ENCODE measurements around the gene TXNRD1. TPM values are rescaled to one million over a fixed set of nuclear protein-coding genes. Genes with fewer than 3 reads are reported as not detected.

The TXNRD1 gene
- total RNA-seq, 2 donors from 2014 or later: 75.8 to 103 TPM

DNA sequence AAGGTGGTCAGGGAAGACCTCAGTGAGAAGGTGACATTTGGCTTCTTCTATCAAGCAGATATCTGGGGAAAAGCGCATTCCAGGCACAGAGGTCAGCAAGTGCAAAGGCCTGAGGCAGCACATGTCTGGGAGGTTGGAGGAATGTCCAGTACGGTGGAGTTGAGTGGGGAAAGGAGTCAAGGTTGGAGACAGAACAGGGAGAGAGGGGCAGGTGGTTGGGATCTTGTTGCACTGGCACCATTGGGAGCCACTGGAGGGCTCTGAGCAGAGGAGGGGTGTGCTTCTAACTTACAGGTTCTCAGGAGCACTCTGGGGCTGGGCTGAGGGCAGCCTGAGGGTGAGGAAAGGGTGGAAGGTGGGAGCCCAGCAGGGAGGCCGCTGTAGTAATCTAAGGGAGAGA is 140.1 kb downstream of the TXNRD1 start:
- Mint-ChIP-seq H3K4me3 (no peak overlapping the region), H3K27me3 (no peaks in the 10 kb centered on the region), H3K9me3 (no peaks in the 10 kb centered on the region), H3K36me3 (peaks cover 7% of the 10 kb centered on the region), H3K4me1 (ENCODE audit: low read depth in 2 of 2) (peaks cover 3 to 4% of the 10 kb centered on the region in 2 donors), H3K27ac (no peak overlapping the region)
- no peak for DNase-seq (ENCODE audit: low spot score)
- no peak for ATAC-seq

DNA sequence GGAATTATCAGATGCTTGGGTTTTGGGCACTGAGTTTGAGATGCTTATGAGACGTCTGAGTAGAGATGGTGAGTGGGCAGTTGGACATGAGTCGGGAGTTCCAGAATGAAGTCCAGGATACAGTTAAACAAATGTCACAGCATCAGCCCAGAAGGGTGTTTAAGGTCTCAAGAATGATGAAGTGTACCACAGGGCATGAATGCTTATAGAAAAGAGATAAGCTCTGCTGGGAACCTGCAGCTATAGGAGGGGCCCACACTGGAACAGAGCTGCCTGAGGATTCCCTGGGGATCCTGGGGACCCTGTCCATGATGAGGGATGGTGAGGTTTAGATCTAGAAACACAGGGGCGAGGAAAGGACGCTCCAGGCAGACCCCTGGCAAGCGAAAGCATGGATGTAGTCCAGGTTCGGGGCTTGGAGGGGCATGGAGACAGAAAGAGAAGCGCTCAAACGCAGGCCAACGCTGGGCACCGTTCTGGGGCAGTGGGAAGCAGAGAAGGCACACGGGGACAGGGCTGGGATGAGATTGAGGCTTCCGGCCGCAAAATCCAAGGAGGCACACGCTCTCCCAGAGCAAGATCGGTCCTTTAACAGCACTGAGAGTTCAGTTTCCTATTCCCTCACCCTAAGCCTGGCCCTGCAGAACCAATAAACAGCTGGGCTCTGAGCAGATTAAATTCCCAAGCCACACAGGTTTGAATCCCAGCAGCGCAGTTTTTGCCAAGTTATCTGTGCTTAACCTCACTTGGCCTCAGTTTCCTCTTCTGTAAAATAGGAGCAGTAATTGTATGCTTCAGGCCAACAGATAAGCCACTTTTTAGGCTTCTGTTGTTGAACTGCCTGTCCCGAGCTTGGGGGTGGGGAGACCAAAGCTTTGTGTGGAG is 140.9 kb downstream of the TXNRD1 start:
- no peak for DNase-seq (ENCODE audit: low spot score)
- no peak overlapping the region for H3K27ac Mint-ChIP-seq

DNA sequence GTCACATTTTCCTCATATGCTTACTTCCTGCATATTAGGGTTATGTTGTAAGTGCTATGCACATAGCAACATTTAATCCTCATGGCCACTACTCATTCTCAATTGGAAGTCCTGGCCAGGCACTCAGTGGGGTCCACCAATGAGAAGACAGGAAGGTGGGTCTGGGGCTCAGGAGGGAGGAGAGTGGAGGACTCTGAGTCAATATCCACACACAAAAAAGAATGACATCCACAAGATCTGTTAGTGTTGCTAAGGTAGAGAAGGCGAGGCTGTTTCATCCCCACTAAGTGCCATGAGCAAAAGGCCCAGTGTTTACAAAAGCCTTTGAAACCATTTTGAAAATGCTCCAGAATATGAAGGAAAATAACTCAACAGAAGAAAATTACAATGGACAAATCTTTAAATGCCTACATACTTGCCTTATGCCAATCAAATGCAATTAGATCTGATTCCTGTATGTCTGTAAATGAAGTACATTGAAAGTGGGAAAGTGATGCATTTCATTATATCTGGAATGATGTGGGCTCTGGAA is 141.9 kb downstream of the TXNRD1 start:
- no peaks in the 10 kb centered on the region for H3K9me3 Mint-ChIP-seq

More for the DNA sequence above, 140.9 kb downstream of the TXNRD1 start:
- no peaks in the 10 kb centered on the region for H3K4me1 Mint-ChIP-seq (ENCODE audit: low read depth in 2 of 2)
- no peaks in the 10 kb centered on the region for H3K27me3 Mint-ChIP-seq
- H3K4me3 Mint-ChIP-seq: no peak overlapping the region
- no peaks in the 10 kb centered on the region for H3K36me3 Mint-ChIP-seq
- ATAC-seq: no peak
- no peaks in the 10 kb centered on the region for H3K9me3 Mint-ChIP-seq

DNA sequence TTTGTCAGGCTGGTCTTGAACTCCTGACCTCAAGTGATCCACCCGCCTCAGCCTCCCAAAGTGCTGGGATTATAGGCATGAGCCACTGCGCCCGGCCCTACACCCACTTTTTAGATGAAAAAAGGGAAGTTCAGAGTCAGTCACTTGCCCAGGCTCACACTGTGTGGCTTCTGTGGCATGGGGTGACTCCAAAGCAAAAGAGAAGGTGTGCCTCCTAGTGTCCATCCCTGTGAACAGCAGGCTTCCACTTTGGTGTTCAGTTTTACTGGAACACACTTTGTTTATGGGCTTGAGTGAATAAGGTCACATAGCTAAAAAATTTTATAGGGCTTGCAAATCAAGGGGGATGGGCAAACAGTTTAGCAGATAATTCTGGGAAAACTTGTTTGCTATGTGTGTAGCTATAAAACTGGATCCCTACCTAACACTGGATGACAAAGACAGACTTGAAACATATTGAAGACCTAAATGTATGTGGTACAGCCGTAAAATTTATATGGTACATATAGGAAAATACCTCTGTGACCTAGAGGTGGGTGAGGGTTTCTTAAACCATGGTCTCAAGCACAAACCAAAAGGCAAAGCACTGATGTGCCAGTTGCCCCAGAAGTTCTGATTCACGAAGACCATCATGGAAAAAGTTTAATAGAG is 142.9 kb downstream of the TXNRD1 start:
- Mint-ChIP-seq H3K9me3 (no peaks in the 10 kb centered on the region), H3K27me3 (no peaks in the 10 kb centered on the region), H3K36me3 (no peaks in the 10 kb centered on the region), H3K4me3 (no peak overlapping the region), H3K4me1 (ENCODE audit: low read depth in 2 of 2) (no peaks in the 10 kb centered on the region), H3K27ac (no peak overlapping the region)
- ATAC-seq (peak; percentile 78 to 83), DNase-seq (ENCODE audit: low spot score) (peak; percentile 68)

More for the DNA sequence above, 141.9 kb downstream of the TXNRD1 start:
- no peaks in the 10 kb centered on the region for H3K27me3 Mint-ChIP-seq
- H3K4me1 Mint-ChIP-seq (ENCODE audit: low read depth in 2 of 2): no peaks in the 10 kb centered on the region
- no peak overlapping the region for H3K27ac Mint-ChIP-seq
- no peak for ATAC-seq
- H3K36me3 Mint-ChIP-seq: no peaks in the 10 kb centered on the region
- H3K4me3 Mint-ChIP-seq: no peak overlapping the region
- no peak for DNase-seq (ENCODE audit: low spot score)

DNA sequence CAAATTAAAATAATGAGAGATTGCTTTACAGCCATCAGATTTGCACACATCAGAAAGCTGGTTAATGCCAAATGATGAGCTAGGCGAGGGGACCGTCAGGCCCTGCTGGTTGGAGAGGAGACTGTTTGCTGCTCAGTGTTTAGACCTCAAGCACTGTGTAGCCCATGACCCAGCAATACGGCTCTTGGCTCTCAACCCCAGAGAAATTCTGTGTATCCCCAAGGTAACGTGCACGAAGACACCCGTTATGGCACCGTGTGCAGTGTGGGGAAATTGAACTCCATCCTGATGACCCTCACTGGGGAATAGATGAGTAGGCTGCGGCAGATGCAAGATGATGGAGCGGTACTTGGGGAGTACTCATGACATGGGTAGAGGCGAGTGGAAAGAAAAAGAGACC is 143.6 kb downstream of the TXNRD1 start:
- Mint-ChIP-seq H3K4me1 (ENCODE audit: low read depth in 2 of 2) (no peaks in the 10 kb centered on the region), H3K27me3 (no peaks in the 10 kb centered on the region), H3K27ac (no peak overlapping the region), H3K9me3 (no peaks in the 10 kb centered on the region), H3K36me3 (no peaks in the 10 kb centered on the region), H3K4me3 (no peak overlapping the region)
- ATAC-seq: no peak
- no peak for DNase-seq (ENCODE audit: low spot score)

DNA sequence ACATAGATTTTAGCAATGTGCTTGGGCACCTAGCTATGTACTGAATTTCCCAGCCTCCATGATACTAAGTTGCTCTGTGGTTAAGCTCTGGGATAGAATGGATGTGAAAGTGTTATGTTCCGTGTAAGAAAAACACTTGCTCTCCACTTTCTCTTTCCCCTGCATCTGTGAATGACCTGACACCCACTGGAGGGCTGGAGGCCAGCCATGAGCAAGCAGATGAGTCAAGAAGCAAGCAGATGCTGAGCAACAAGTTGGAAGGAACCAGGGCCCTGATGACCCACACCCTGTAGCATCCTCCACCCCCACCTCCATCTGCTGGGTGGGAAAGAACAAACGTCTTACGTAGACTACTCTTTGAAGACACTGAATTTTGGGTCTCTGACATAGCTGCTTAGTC is 144.6 kb downstream of the TXNRD1 start:
- Mint-ChIP-seq H3K4me1 (ENCODE audit: low read depth in 2 of 2) (no peaks in the 10 kb centered on the region), H3K27me3 (no peaks in the 10 kb centered on the region), H3K27ac (no peak overlapping the region), H3K4me3 (no peak overlapping the region), H3K9me3 (no peaks in the 10 kb centered on the region), H3K36me3 (no peaks in the 10 kb centered on the region)
- peak in 1 of 2 donors; percentile 47 for ATAC-seq
- DNase-seq (ENCODE audit: low spot score): no peak

DNA sequence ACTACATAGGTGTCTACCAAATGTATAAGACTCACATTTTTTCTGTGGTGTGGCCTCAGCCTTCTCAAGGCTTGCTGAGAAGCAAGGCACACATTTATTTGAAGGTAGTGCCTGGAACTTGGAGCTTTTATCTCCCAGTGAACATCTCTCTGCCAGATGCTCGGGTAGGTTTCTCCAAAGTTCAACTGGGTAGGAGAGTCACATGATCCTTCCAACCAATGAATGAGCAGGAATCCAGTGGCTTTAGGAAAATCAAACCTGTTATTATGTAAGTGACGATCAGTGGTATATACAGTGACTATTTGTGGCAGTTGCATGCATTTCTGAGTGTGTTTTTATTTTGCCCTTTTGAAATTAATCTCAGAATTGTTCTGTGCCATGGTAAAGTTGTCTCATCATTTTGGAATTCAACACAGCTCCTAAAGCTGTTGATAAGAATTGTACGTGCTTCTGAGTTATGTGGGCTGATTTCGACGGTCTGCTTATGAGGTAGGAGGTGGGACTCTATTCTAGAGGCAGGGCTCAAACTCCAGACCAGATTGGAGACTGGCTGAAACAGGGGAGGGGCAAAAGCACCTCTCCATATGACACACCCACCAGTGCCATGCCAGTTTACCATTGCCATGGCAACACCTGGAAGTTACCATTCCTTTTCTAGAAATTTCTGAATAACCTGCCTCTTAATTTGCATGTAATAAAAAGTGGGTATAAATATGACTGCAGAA is 145.6 kb downstream of the TXNRD1 start:
- no peak for ATAC-seq
- H3K9me3 Mint-ChIP-seq: no peaks in the 10 kb centered on the region
- no peaks in the 10 kb centered on the region for H3K36me3 Mint-ChIP-seq
- no peak overlapping the region for H3K4me3 Mint-ChIP-seq
- no peaks in the 10 kb centered on the region for H3K4me1 Mint-ChIP-seq (ENCODE audit: low read depth in 2 of 2)
- H3K27me3 Mint-ChIP-seq: no peaks in the 10 kb centered on the region
- no peak for DNase-seq (ENCODE audit: low spot score)
- H3K27ac Mint-ChIP-seq: no peak overlapping the region

DNA sequence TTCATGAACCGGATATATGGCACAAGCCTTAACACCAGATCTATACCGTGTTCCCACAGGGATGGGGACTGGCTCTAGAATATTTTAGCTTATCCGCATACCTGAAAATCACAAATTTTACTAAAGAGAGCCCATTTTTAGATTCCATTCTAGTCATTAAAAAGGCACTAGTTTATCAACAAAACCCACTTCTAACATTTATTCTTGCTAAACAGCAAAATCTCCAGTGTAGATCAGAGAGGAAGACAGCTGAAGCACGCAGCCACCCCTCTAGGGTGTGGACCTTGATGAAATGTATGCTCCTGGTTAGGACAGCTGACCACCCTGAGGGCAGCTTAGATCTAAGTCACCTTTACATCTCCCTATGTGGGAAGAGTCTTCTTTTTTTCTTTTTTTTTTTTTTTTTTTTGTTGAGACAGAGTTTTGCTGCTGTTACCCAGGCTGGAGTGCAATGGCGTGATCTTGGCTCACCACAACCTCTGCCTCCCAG is 150.4 kb downstream of the TXNRD1 start:
- H3K4me3 Mint-ChIP-seq: no peak overlapping the region
- H3K27me3 Mint-ChIP-seq: no peaks in the 10 kb centered on the region
- ATAC-seq: no peak
- no peaks in the 10 kb centered on the region for H3K9me3 Mint-ChIP-seq
- H3K4me1 Mint-ChIP-seq (ENCODE audit: low read depth in 2 of 2): peaks cover 1 to 2% of the 10 kb centered on the region in 2 donors
- no peaks in the 10 kb centered on the region for H3K36me3 Mint-ChIP-seq
- DNase-seq (ENCODE audit: low spot score): no peak
- no peak overlapping the region for H3K27ac Mint-ChIP-seq

DNA sequence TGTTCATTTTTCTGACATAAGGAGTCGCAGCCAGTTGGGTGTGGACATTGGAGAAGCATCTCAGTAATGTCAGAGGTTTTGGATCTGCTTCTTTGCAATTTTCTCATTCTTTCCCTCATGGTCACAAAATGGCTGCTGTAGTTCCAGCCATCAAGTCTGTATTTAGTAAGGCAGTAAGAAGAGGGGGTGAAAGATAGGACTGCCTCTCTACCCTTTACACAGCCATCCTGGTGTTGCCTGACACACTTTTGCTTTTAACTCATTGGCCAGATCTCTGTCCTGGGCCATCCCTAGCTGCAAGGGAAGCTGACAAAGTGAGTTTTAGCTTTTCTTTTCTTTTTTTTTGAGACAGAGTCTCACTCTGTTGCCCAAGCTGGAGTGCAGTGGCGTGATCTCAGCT is 154.1 kb downstream of the TXNRD1 start:
- H3K36me3 Mint-ChIP-seq: no peaks in the 10 kb centered on the region
- DNase-seq (ENCODE audit: low spot score) (no peak), ATAC-seq (no peak)
- no peaks in the 10 kb centered on the region for H3K9me3 Mint-ChIP-seq
- H3K27ac Mint-ChIP-seq: no peak overlapping the region
- no peak overlapping the region for H3K4me3 Mint-ChIP-seq
- H3K4me1 Mint-ChIP-seq (ENCODE audit: low read depth in 2 of 2): peaks cover 16 to 17% of the 10 kb centered on the region in 2 donors
- H3K27me3 Mint-ChIP-seq: no peaks in the 10 kb centered on the region

DNA sequence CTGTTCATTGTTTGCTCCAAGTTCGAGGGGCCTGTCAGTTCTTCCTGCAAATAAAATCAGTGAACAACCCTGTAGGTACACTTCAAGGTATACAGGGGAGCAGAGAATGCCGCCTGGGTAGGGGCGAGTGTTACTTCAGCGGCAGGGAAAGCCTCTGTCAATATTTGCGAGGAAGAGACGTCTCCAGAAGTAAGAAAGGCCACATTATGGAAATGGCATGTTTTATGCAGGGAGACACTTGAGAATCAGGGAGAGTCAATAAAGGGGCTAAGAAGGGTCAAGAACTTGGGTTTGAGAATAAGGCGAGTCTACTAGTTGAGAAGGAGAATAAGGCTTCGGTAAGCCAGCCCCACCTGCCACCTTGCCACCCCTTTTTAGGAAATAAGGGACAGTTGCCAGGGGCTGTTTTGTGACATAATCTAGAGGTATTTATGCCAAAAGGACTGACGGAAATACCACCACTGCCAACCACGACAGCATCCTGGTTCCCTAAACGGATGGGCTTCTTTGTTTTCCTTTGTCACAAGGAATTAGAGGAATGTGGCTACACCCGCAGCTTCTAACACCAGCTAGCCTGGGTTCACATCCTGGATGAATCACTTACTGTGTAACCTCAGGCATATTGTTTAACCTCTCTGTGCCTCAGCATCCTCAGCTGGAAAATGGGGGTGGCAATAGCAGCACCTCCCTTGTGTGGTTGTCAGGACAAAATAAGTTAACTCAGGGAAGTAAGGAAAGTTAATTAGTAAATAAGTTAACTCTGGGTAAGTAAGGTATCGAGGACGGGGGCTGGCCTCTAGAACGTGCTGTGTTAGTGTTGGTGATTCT is 155.7 kb downstream of the TXNRD1 start:
- H3K27ac Mint-ChIP-seq: peak overlapping the region in 1 of 2 donors; percentile 59
- peak overlapping the region; percentile 7 for H3K4me3 Mint-ChIP-seq
- H3K9me3 Mint-ChIP-seq: no peaks in the 10 kb centered on the region
- DNase-seq (ENCODE audit: low spot score) (no peak), ATAC-seq (no peak)
- H3K27me3 Mint-ChIP-seq: no peaks in the 10 kb centered on the region
- peaks cover 16 to 17% of the 10 kb centered on the region in 2 donors for H3K4me1 Mint-ChIP-seq (ENCODE audit: low read depth in 2 of 2)
- H3K36me3 Mint-ChIP-seq: no peaks in the 10 kb centered on the region

DNA sequence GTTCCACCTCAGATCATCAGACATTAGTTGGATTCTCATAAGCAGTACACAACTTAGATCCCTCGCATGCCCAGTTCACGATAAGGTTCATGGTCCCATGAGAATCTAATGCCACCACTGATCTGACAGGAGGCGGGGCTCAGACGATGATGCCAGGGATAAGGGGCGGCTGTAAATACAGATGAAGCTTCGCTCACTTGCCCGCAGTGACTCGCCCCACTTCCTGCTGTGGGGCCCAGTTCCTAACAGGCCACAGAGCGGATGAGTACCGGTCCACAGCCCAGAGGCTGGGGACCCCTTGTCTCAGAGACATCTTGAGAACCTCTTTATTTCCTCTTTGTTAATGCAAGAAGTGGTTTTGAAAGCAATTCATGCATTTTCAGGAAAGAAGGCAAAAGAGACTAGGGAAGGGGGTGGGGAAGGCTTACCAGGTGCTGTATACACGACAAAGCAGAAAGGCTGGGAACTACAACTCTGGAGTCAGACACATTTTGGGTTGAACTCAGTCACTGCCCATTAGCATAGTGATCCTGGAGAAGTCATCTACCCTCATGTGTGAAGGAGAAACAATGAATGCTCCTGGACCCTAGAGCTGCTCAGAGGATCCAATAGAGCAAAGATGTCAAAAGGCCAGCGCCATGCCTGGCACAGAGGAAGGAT is 156.6 kb downstream of the TXNRD1 start:
- DNase-seq (ENCODE audit: low spot score) (no peak), ATAC-seq (peak; percentile 82 to 93)
- H3K4me1 Mint-ChIP-seq (ENCODE audit: low read depth in 2 of 2): peaks cover 16 to 17% of the 10 kb centered on the region in 2 donors
- no peaks in the 10 kb centered on the region for H3K9me3 Mint-ChIP-seq
- no peaks in the 10 kb centered on the region for H3K27me3 Mint-ChIP-seq
- H3K36me3 Mint-ChIP-seq: no peaks in the 10 kb centered on the region
- peak overlapping the region; percentile 45 for H3K4me3 Mint-ChIP-seq
- H3K27ac Mint-ChIP-seq: peak overlapping the region; percentile 59 to 71

DNA sequence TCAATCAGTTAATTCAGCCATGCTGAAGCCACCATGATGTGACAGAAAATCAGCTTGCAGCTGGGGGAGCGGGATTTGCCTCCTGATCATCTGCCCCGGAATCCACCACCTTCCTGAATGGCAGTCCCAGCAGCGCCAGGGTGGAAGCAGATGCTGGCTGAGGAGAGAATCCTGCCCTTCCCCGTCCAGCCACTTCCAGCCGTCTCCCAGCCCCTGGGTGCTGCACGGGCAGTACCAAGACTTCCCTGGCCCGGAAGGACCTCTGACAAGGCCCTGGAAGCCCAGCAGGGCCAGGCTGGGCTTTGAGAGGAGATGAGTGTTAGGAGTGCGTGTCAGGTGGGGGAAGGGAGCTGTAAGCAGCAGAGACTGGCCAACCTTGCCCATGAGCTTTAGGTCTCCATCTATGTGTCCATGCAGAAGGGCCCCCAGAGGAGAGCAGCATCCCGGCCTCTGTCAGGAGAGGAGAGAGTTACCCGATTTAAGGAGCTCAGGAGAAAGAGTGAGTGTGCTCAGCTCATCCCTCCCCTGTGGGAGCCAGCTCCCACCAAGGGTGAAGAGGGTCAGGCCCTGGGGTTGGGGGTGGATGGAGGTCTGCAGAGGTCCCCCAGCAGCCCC is 157.2 kb downstream of the TXNRD1 start:
- H3K27ac Mint-ChIP-seq: peak overlapping the region; percentile 59 to 71
- no peaks in the 10 kb centered on the region for H3K36me3 Mint-ChIP-seq
- H3K4me3 Mint-ChIP-seq: no peak overlapping the region
- H3K27me3 Mint-ChIP-seq: no peaks in the 10 kb centered on the region
- ATAC-seq (no peak), DNase-seq (ENCODE audit: low spot score) (no peak)
- peaks cover 17 to 19% of the 10 kb centered on the region in 2 donors for H3K4me1 Mint-ChIP-seq (ENCODE audit: low read depth in 2 of 2)
- H3K9me3 Mint-ChIP-seq: no peaks in the 10 kb centered on the region

All from natural killer cell treated with Interleukin-12 subunit alpha and Interleukin-12 subunit beta and Interleukin-15 and Interleukin-18, amount 100 ng/mL, for 72 hours (primary cell).